ENCODE results near the gene KLHL21.
"Not testable (repeated sequence)": the region's sequence is repeated elsewhere in the genome, so short reads cannot be mapped to it uniquely, and the experiment has no call there.

Gene KLHL21

GRCh38 chr1:6600410-6601048, 2.1 kb downstream of the KLHL21 start:
- H3K4me2 ChIP-seq (ENCODE audit: insufficient read depth, low read length) = peak overlapping the region; percentile 89
- peaks cover 59% of the 10 kb centered on the region for H3K79me2 ChIP-seq (ENCODE audit: insufficient read depth, low read length)
- H3K4me3 ChIP-seq (ENCODE audit: low read depth in 1 of 2, low read length in 2 of 2) = peak overlapping the region; percentile 52 to 84; a peak in 3 of 4 replicates
- peak; percentile 44 for ATAC-seq (ENCODE audit: insufficient read depth, low read depth)
- no peak for DNase-seq
- H3K9ac ChIP-seq (ENCODE audit: low read depth, low read length) = peak overlapping the region; percentile 68
- H3K27me3 ChIP-seq (ENCODE audit: insufficient read depth, low read length, poor library complexity) = no peaks in the 10 kb centered on the region
- TF ChIP-seq EZH2 (IDR thresholded peaks at IDR 0.05; ENCODE audit: borderline replicate concordance, low read depth, low read length, severe bottlenecking) = no peak
- TF ChIP-seq CTCF (IDR thresholded peaks at IDR 0.05; ENCODE audit: borderline replicate concordance, extremely low read depth, low read length, poor library complexity, severe bottlenecking) = no peak
- peak overlapping the region; percentile 85 for H3K27ac ChIP-seq (ENCODE audit: low read length)
- peaks cover 53% of the 10 kb centered on the region for H4K20me1 ChIP-seq (ENCODE audit: insufficient read depth, low read length)
- peaks cover 40% of the 10 kb centered on the region for H3K36me3 ChIP-seq (ENCODE audit: insufficient read depth, low read length)
- no peaks in the 10 kb centered on the region for H3K9me3 ChIP-seq (ENCODE audit: insufficient read depth, low read length, severe bottlenecking)
- peak overlapping the region; percentile 76 for H2AFZ ChIP-seq (ENCODE audit: low read depth, low read length)
- peaks cover 62% of the 10 kb centered on the region for H3K4me1 ChIP-seq (ENCODE audit: insufficient read depth, low read length)

DNA sequence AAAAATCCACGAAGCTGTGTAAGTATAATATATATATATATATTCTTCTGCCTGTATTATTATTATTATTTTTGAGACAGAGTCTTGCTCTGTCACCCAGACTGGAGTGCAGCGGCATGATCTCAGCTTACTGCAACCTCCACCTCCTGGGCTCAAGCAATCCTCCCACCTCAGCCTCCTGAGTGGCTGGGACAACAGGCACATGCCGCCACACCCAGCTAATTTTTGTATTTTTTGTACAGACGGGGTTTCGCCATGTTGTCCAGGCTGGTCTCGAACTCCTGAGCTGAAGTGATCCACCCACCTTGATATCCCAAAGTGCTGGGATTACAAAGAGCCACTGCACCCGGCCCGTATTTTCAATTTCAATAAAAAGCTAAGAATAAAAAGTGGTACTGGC, 2.7 kb downstream of the KLHL21 start:
- Histone ChIP-seq H4K20me1 (ENCODE audit: insufficient read depth, low read length) (peaks cover 58% of the 10 kb centered on the region), H3K4me1 (ENCODE audit: insufficient read depth, low read length) (peaks cover 62% of the 10 kb centered on the region), H3K79me2 (ENCODE audit: insufficient read depth, low read length) (peaks cover 65% of the 10 kb centered on the region), H3K27ac (ENCODE audit: low read length) (peak overlapping the region; percentile 85), H3K36me3 (ENCODE audit: insufficient read depth, low read length) (peaks cover 46% of the 10 kb centered on the region), H3K4me2 (ENCODE audit: insufficient read depth, low read length) (peak overlapping the region; percentile 89), H3K9ac (ENCODE audit: low read depth, low read length) (peak overlapping the region; percentile 68), H3K4me3 (ENCODE audit: low read depth in 1 of 2, low read length in 2 of 2) (peak overlapping the region; percentile 52 to 84; a peak in 3 of 4 replicates)
- not testable (repeated sequence) for H3K9me3 ChIP-seq (ENCODE audit: insufficient read depth, low read length, severe bottlenecking); ATAC-seq (ENCODE audit: insufficient read depth, low read depth); H3K27me3 ChIP-seq (ENCODE audit: insufficient read depth, low read length, poor library complexity); DNase-seq; H2AFZ ChIP-seq (ENCODE audit: low read depth, low read length)

- peak overlapping the region; percentile 44 for H3K9ac ChIP-seq (ENCODE audit: low read depth, low read length)
- H3K79me2 ChIP-seq (ENCODE audit: insufficient read depth, low read length) = peaks cover 65% of the 10 kb centered on the region
- DNase-seq = peak; percentile 78
- H3K27me3 ChIP-seq (ENCODE audit: insufficient read depth, low read length, poor library complexity) = no peaks in the 10 kb centered on the region
- H2AFZ ChIP-seq (ENCODE audit: low read depth, low read length) = no peak overlapping the region
- no peak for TF ChIP-seq EZH2 (IDR thresholded peaks at IDR 0.05; ENCODE audit: borderline replicate concordance, low read depth, low read length, severe bottlenecking)
- no peak for TF ChIP-seq CTCF (IDR thresholded peaks at IDR 0.05; ENCODE audit: borderline replicate concordance, extremely low read depth, low read length, poor library complexity, severe bottlenecking)
- peaks cover 60% of the 10 kb centered on the region for H4K20me1 ChIP-seq (ENCODE audit: insufficient read depth, low read length)
- no peaks in the 10 kb centered on the region for H3K9me3 ChIP-seq (ENCODE audit: insufficient read depth, low read length, severe bottlenecking)
- H3K36me3 ChIP-seq (ENCODE audit: insufficient read depth, low read length) = peaks cover 51% of the 10 kb centered on the region
- peak overlapping the region; percentile 89 for H3K4me2 ChIP-seq (ENCODE audit: insufficient read depth, low read length)
- H3K4me3 ChIP-seq (ENCODE audit: low read depth in 1 of 2, low read length in 2 of 2) = peak overlapping the region in 1 of 2 experiments; percentile 56; a peak in 2 of 4 replicates
- peak; percentile 65 for ATAC-seq (ENCODE audit: insufficient read depth, low read depth)
- peaks cover 62% of the 10 kb centered on the region for H3K4me1 ChIP-seq (ENCODE audit: insufficient read depth, low read length)
- H3K27ac ChIP-seq (ENCODE audit: low read length) = peak overlapping the region; percentile 85
Measured at GRCh38 chr1:6599141-6599975, 3.3 kb downstream of the KLHL21 start.

- Histone ChIP-seq H3K4me3 (ENCODE audit: low read depth in 1 of 2, low read length in 2 of 2) (no peak overlapping the region), H3K27me3 (ENCODE audit: insufficient read depth, low read length, poor library complexity) (no peaks in the 10 kb centered on the region), H3K4me2 (ENCODE audit: insufficient read depth, low read length) (peak overlapping the region; percentile 42), H3K79me2 (ENCODE audit: insufficient read depth, low read length) (peaks cover 68% of the 10 kb centered on the region), H3K4me1 (ENCODE audit: insufficient read depth, low read length) (peaks cover 53% of the 10 kb centered on the region), H4K20me1 (ENCODE audit: insufficient read depth, low read length) (peaks cover 72% of the 10 kb centered on the region), H3K9me3 (ENCODE audit: insufficient read depth, low read length, severe bottlenecking) (no peaks in the 10 kb centered on the region), H3K36me3 (ENCODE audit: insufficient read depth, low read length) (peaks cover 67% of the 10 kb centered on the region), H3K27ac (ENCODE audit: low read length) (no peak overlapping the region), H3K9ac (ENCODE audit: low read depth, low read length) (no peak overlapping the region), H2AFZ (ENCODE audit: low read depth, low read length) (no peak overlapping the region)
- ATAC-seq (ENCODE audit: insufficient read depth, low read depth) (no peak), DNase-seq (no peak)
- no peak for TF ChIP-seq EZH2 (IDR thresholded peaks at IDR 0.05; ENCODE audit: borderline replicate concordance, low read depth, low read length, severe bottlenecking)
- no peak for TF ChIP-seq CTCF (IDR thresholded peaks at IDR 0.05; ENCODE audit: borderline replicate concordance, extremely low read depth, low read length, poor library complexity, severe bottlenecking)
Measured at GRCh38 chr1:6597777-6598131, 4.9 kb downstream of the KLHL21 start.

All from DND-41 (cell line).